Adipocyte (in vitro differentiated cells): ENCODE results near the gene CCL25.
"Not testable (repeated sequence)": the region's sequence is repeated elsewhere in the genome, so short reads cannot be mapped to it uniquely, and the experiment has no call there.

Experiments
- DNase-seq: peaks from one replicate; pipeline ENCODE4 v3.0.0-alpha.2; 2015; ENCODE audit warnings: low read depth
- H3K27me3 ChIP-seq: replicated peaks from 2 replicates; pipeline ENCODE4 v1.7.0; 2013; ENCODE audit warnings: mild to moderate bottlenecking, low read length, moderate library complexity; ENCODE audit not compliant: control insufficient read depth, insufficient read depth
- H3K36me3 ChIP-seq: 2 replicates; pipeline ENCODE4 v1.7.0; 2013; ENCODE audit warnings: low read length, mild to moderate bottlenecking, moderate library complexity; ENCODE audit not compliant: control insufficient read depth, insufficient read depth, severe bottlenecking
- H3K4me1 ChIP-seq: 2 replicates; pipeline ENCODE4 v1.7.0; 2013; ENCODE audit warnings: mild to moderate bottlenecking, low read length, moderate library complexity; ENCODE audit not compliant: control insufficient read depth, insufficient read depth
- H3K4me3 ChIP-seq: 2 replicates; pipeline ENCODE4 v1.7.0; 2013; ENCODE audit warnings: mild to moderate bottlenecking, low read length, moderate library complexity
- H3K9ac ChIP-seq: 2 replicates; pipeline ENCODE4 v1.7.0; 2013; ENCODE audit warnings: mild to moderate bottlenecking, low read length, moderate library complexity
- H3K9me3 ChIP-seq: 2 replicates; pipeline ENCODE4 v1.7.0; 2013; ENCODE audit warnings: mild to moderate bottlenecking, low read length, moderate library complexity; ENCODE audit not compliant: control insufficient read depth

The CCL25 gene

DNA sequence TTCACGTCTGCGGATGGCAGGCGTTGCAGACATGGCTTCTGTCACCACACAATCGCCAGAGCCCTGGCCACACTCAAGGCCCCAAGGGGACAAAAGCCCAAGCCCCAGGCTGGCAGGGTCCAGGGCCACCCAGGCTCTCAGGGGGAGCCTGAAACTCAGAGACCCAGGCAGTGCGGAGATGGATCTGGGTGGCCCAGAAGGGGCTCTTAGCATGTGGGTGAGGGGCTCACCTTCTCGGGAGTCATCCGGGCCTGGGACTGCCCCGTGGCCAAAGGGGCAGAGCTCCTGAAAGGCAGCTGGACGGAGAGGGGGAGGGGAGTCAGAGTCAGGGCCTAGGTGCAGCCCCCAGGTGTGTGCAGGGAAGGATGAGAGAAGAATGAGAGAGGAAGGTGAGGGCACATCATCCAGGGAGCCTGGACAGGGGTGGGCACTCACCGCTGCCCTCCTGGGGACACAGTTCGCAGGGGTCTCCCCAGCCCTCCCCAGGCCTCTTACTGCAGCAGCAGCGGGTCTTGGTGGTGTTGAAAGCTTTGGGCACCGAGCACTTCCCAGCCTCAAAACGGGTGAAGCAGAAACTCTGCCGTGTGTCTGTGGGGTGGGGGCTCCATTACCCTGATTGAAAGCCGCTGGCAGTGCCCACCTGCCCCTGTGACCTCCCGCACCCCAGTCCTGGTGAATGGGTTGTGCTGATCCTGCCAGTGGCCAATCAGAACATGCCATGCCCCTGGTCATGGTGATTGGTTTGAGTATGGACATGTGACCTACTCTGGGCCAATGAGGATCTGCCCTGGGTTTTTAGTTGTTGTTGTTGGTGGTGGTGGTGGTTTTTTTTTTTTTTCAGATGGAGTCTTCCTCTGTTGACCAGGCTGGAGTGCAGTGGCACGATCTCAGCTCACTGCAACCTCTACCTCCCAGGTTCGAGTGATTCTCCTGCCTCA, 37.4 kb downstream of the CCL25 start:
- H3K27me3 ChIP-seq: no peaks in the 10 kb centered on the region
- no peak overlapping the region for H3K9ac ChIP-seq
- no peaks in the 10 kb centered on the region for H3K4me1 ChIP-seq
- H3K36me3 ChIP-seq: no peaks in the 10 kb centered on the region
- H3K9me3 ChIP-seq: peaks cover 15% of the 10 kb centered on the region
- H3K4me3 ChIP-seq: no peak overlapping the region
- no peak for DNase-seq

DNA sequence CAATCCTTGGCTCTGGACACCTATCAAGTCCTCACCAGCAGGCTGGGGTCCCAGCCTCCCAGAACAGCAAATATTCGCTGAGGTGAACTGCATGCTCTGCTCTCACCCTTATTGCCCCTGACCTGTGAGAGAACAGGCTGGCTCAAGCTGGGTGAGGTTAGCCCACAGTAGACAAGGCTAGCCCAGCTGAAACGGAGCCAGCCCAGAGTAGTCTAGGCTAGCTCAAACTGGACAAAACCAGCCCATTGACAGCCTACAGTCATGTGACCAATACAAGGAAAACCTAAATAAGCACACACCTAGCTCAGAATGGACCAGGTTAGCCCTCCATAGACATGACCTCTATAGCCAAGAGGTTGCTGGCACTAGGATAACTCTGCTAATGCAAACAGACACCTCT, 38.4 kb downstream of the CCL25 start:
- no peak for DNase-seq
- Histone ChIP-seq H3K9ac (no peak overlapping the region), H3K36me3 (no peaks in the 10 kb centered on the region), H3K4me1 (no peaks in the 10 kb centered on the region), H3K27me3 (no peaks in the 10 kb centered on the region), H3K9me3 (peaks cover 25% of the 10 kb centered on the region), H3K4me3 (no peak overlapping the region)

- H3K36me3 ChIP-seq: no peaks in the 10 kb centered on the region
- DNase-seq: no peak
These were observed 41.2 kb downstream of the CCL25 start for GRCh38 chr19:8093740-8094139.

GRCh38 chr19:8094336-8094735, 41.8 kb downstream of the CCL25 start:
- Histone ChIP-seq H3K27me3 (no peaks in the 10 kb centered on the region), H3K36me3 (no peaks in the 10 kb centered on the region), H3K4me3 (no peak overlapping the region), H3K4me1 (no peaks in the 10 kb centered on the region), H3K9ac (no peak overlapping the region), H3K9me3 (peaks cover 43% of the 10 kb centered on the region)
- DNase-seq: no peak

More at GRCh38 chr19:8093740-8094139, 41.2 kb downstream of the CCL25 start:
- H3K4me3 ChIP-seq: no peak overlapping the region
- H3K27me3 ChIP-seq: no peaks in the 10 kb centered on the region
- H3K9me3 ChIP-seq: peaks cover 43% of the 10 kb centered on the region
- H3K9ac ChIP-seq: no peak overlapping the region
- no peaks in the 10 kb centered on the region for H3K4me1 ChIP-seq

DNA sequence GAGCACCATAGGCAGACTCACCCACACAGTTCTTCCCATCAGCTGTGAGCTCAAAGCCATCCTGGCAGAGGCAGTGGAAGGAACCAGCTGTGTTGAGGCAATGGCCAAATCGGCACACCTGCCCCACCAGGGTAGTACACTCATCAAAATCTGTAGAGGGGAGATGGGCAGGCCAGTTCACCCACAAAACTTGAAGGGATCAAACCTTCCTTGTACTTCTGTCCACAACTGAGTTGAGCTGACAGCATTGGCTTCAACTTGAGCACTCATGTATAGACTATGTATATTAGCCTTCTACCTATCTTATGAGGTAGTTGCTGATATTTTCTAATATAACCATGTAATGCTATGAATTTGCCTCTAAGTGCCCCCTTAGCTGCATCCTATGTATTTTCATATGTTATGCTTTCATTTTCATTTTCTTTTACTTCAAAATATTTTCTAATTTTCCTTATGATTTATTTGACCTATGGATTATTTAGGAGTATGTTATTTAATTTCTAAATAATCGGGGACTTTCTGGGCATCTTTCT, 42.9 kb downstream of the CCL25 start:
- no peaks in the 10 kb centered on the region for H3K4me1 ChIP-seq
- peaks cover 43% of the 10 kb centered on the region for H3K9me3 ChIP-seq
- H3K27me3 ChIP-seq: no peaks in the 10 kb centered on the region
- H3K9ac ChIP-seq: no peak overlapping the region
- no peak for DNase-seq
- H3K36me3 ChIP-seq: no peaks in the 10 kb centered on the region
- peak overlapping the region; percentile 65 for H3K4me3 ChIP-seq

DNA sequence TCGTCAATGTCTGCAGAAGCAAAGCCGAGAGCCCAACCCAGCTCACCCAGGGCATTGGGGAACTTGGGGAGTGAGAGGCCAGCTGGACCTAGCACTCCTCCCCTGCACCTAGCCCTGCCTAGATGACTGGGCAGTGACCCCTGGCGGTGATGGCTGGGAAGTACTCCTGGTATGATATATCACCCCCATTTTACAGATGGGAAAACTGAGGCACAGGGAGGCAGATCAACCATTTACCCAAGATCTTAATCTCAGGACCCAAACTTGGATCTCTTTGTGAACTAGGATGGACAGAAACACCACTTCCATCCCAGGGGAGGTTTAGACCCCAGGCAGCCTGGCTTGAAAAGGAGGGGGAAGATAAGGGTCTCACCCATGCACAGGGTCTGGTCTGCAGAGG, 43.5 kb downstream of the CCL25 start:
- no peak for DNase-seq
- Histone ChIP-seq H3K9me3 (peaks cover 40% of the 10 kb centered on the region), H3K9ac (no peak overlapping the region), H3K36me3 (no peaks in the 10 kb centered on the region), H3K4me3 (peak overlapping the region; percentile 38), H3K27me3 (no peaks in the 10 kb centered on the region), H3K4me1 (no peaks in the 10 kb centered on the region)

GRCh38 chr19:8097198-8097597, 44.6 kb downstream of the CCL25 start:
- Histone ChIP-seq H3K4me1 (no peaks in the 10 kb centered on the region), H3K9me3 (peaks cover 40% of the 10 kb centered on the region), H3K36me3 (no peaks in the 10 kb centered on the region), H3K4me3 (no peak overlapping the region), H3K27me3 (no peaks in the 10 kb centered on the region), H3K9ac (no peak overlapping the region)
- DNase-seq: no peak

DNA sequence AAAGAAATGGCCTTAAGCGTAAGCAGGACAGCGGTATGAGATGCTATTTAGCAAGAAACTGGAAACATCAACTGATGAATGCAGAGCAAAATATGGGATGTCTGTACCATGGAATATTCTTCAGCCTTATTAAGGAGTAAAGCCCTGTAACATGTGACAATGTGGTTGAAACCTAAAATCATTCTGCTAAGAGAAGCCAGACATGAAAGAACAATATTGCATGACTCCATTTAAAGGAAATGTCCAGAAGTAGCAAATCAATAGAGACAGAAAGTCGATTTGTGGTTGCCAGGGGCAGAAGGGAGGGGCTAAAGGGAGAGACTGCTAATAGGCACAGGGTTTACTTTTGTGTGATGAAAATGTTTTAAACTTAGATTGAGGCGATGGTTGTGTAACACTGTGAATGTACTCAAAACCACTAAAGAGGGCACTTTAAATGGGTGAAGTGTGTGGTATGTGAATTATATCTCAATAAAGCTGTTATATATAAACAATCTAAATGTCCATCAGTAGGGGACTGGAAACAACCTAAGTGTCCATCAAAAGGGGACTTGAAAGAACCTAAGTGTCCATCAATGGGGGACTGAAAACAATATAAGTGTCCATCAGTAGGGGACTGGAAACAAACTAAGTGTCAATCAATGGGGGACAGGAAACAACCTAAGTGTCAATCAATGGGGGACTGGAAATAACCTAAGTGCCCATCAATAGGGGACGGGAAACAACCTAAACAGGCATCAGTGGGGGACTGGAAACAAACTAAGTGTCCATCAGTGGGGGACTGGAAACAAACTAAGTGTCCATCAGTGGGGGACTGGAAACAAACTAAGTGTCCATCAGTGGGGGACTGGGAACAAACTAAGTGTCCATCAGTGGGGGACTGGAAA, 45.4 kb downstream of the CCL25 start:
- no peaks in the 10 kb centered on the region for H3K4me1 ChIP-seq
- no peaks in the 10 kb centered on the region for H3K27me3 ChIP-seq
- DNase-seq: no peak
- H3K4me3 ChIP-seq: no peak overlapping the region
- H3K9me3 ChIP-seq: peaks cover 40% of the 10 kb centered on the region
- no peaks in the 10 kb centered on the region for H3K36me3 ChIP-seq
- H3K9ac ChIP-seq: no peak overlapping the region

- Histone ChIP-seq H3K9me3 (peaks cover 14% of the 10 kb centered on the region), H3K27me3 (peaks cover 6% of the 10 kb centered on the region), H3K4me3 (no peak overlapping the region), H3K9ac (no peak overlapping the region), H3K36me3 (no peaks in the 10 kb centered on the region), H3K4me1 (no peaks in the 10 kb centered on the region)
- no peak for DNase-seq
These were observed 48.8 kb downstream of the CCL25 start for GRCh38 chr19:8101311-8101710.

DNA sequence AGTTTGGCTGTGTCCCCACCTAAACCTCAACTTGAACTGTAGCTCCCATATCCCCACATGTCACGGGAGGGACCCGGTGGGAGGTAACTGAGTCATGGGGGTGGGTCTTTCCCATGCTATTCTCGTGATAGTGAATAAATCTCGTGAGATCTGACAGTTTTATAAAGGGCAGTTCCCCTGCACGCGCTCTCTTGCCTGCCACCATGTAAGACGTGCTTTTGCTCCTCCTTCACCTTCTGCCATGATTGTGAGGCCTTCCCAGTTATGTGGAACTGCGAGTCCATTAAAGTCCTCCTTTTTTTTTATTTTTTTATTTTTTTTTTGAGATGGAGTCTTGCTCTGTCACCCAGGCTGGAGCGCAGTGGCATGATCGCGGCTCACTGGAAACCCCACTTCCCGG, 49.4 kb downstream of the CCL25 start:
- H3K9ac ChIP-seq, H3K4me1 ChIP-seq, H3K36me3 ChIP-seq, DNase-seq, H3K9me3 ChIP-seq, H3K27me3 ChIP-seq, H3K4me3 ChIP-seq: not testable (repeated sequence)

- H3K27me3 ChIP-seq: peaks cover 18% of the 10 kb centered on the region
- no peak overlapping the region for H3K9ac ChIP-seq
- no peaks in the 10 kb centered on the region for H3K4me1 ChIP-seq
- DNase-seq: no peak
- no peak overlapping the region for H3K4me3 ChIP-seq
- no peaks in the 10 kb centered on the region for H3K36me3 ChIP-seq
- no peaks in the 10 kb centered on the region for H3K9me3 ChIP-seq
These were observed 52.9 kb downstream of the CCL25 start for GRCh38 chr19:8105471-8105870.
